GM18873 (cell line): Measurements from ENCODE around the gene INSRR.

ENCODE experiments used
- ATAC-seq: cut with Tn5 transposase; IDR thresholded peaks from one replicate; pipeline ENCODE4 v1.9.1; 2021; ENCODE audit warnings: mild to moderate bottlenecking, moderate library complexity, moderate number of reproducible peaks; ENCODE audit not compliant: unreplicated experiment, low FRiP score

INSRR gene

DNA sequence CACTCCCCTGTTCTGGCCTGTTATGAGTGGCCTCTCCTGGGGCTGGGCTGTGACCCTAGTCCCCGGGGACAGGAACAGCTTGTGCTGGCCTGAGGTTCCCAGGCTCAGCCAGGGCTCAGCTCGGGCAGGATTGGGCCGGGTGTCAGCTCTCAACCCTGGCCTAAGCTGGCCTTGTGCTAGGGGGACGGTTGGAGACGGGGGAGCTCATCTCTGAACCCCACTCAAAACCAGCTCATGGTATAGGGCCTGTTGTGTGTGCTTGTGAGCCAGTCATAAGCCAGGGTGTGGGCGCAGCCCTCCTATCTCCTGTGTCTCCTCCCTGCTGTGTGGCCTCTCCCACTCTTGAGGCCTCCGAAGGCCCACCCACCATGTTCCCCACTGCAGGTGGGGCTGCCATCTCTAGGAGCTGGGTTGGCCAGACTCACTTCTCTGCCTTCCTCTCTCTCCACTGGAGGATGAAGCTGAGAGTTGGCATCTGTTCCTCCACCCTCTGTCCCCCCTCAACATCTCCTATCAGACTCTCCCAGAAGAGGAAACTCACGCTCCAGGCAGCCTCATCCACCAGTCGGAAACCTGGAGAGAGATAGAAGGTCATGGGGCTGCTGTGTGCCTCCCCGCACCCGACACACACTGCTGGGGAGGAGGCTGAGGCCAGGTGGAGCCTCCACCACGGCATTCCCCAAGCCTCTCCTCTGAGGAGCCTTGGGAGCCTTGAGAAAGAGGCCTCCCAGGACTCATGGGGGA is 36.0 kb upstream of the INSRR start:
- ATAC-seq: no peak

- ATAC-seq: no peak
These were observed 35.1 kb upstream of the INSRR start for GRCh38 chr1:156894001-156894400.

GRCh38 chr1:156893048-156893953 is 34.4 kb upstream of the INSRR start, which contains the start of gene PEAR1:
PEAR1 (plus strand) TSS chr1:156893718; CDS start chr1:156903927, 10,209 bp downstream.
- no peak for ATAC-seq

DNA sequence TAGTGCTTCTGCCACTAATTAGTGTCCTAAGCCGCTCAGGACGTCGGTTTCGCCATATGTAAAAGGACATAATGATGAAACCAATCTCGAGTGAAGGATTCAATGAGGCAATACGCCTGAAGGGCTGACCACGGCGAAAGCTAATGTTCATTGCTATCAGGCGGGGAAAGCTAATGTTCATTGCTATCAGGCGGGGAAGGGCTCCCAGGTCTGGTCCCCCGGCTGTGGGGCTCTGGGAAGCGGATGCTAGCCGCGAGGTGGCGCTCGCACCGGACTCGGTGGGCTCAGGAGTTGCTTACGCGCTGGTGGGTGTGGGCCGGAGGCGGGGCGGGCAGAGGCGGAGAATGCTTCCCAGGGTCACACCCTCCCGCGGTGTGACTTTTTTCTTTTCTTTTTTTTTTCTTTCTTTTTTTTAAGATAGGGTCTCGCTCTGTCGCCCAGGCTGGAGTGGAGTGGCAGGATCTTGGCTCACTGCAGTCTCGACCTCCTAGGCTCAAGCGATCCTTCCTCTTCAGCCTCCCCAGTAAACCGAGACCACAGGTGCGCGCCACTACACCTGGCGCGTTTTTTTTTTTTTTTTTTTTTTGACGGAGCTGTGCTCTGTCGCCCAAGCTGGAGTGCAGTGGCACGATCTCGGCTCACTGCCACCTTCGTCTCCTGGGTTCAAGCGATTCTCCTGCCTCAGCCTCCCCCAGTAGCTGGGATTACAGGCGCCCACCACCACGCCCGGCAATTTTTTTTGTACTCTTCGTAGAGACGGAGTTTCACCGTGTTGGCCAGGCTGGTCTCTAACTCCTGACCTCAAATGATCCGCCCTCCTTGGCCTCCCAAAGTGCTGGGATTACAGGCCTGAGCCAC is 33.5 kb upstream of the INSRR start:
- ATAC-seq: no peak

GRCh38 chr1:156889802-156890580 is 31.1 kb upstream of the INSRR start:
- ATAC-seq: no peak

GRCh38 chr1:156887734-156888133 is 28.8 kb upstream of the INSRR start:
- ATAC-seq: no peak

GRCh38 chr1:156887317-156887716 is 28.4 kb upstream of the INSRR start:
- ATAC-seq: no peak

GRCh38 chr1:156886583-156887281 is 27.8 kb upstream of the INSRR start:
- ATAC-seq: no peak

DNA sequence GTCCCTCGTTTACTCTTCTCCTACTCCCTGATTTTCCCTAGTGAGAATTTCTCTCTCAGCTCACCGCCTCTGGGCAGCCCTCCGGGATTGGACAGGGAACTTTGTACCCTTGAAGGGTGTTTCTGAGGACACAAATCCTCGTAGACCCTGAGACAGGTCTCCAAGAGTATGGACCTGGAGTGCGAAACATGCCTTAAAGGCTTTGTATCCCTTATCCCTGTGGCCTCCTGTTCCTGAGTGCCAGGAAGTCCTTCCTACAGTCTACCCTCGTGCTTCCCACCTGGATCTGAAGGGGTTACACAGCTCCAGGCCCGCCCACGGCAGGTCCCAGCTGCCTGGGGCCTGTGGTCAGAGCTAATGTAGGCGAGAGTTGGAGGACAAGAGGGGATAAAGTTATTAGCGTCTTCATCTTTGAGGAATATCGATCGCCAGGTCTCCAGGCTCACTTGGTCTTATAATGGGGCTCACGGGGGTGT is 27.0 kb upstream of the INSRR start:
- ATAC-seq: no peak

DNA sequence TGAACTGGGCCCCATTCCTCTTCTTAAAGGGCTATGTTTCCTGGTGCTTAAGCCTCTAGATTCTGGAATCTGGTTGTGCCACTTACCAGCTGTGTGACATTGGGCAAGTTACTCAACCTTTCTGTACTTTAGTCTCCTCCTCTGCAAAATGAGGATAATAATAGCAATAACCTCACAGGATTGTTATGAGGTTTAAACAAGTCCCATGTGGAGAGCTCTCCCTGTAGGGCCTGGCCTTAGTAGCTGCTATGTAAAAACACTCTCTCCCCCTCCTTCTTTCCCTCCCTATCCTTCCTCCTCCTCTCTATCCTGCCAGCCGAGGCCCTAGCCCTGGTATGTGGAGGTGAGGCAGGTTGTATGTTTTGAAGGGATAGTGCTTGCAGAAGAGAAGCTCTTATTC is 26.4 kb upstream of the INSRR start:
- no peak for ATAC-seq

- ATAC-seq: no peak
These were observed 25.8 kb upstream of the INSRR start for GRCh38 chr1:156884560-156885184.

- ATAC-seq: no peak
These were observed 25.0 kb upstream of the INSRR start for GRCh38 chr1:156883919-156884318.

DNA sequence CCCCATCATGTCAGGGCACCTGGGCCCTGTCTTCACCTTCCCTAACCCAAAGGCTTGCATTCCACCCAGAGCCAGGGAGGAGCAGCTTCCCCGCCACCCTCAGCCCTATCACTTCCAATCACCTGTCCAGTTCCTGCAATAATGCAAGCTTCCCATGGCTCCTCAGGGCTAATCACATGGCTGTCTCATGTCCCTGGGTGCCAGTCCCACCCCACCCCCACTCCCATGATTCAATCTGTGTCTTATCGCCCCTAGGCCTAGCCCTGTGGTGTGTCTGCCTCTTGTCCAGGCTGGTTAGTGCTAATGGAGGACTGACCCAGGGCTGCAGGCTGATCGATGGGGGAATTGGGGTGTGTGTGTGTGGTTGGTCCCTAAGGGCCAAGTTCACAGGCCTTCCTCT is 23.6 kb upstream of the INSRR start:
- ATAC-seq: no peak

DNA sequence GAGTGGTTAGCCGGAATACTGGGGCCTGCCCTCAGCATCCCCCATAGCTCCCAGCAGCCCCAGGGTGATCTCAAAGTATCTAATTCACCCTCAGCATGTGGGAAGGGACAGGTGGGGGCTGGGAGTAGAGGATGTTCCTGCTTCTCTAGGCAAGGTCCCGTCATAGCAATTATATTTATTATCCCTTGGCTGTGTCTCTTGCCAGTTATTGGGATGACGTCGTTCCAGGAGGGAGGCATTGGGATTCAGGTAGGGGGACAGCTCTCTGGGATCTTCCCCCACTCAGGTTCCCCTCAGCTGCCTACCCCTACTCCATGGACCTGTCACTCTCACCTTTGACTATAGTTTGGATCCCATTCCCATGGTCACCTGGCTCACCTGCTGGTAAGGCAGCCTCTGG is 22.7 kb upstream of the INSRR start:
- ATAC-seq: no peak

DNA sequence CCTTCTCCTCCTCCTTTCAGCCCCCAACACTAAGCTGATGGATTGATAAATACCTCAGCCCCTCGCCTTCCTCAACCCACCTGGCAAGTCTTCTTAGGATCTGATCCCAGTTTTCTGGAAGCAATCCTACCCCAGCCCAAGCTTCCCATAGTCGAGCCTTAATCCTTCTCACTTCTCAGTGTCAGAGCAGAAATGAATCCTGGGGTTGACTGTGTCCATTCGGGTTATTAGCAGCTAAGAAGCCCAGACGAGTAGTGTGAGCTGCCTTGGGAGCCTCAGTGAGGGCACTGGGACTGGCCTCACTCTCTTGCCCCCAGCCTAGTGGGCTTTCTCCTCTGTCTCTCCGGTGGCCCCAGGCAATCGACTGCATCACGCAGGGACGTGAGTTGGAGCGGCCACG is 22.2 kb upstream of the INSRR start:
- ATAC-seq: no peak

- ATAC-seq: no peak
These were observed 21.6 kb upstream of the INSRR start for GRCh38 chr1:156880473-156880872.

DNA sequence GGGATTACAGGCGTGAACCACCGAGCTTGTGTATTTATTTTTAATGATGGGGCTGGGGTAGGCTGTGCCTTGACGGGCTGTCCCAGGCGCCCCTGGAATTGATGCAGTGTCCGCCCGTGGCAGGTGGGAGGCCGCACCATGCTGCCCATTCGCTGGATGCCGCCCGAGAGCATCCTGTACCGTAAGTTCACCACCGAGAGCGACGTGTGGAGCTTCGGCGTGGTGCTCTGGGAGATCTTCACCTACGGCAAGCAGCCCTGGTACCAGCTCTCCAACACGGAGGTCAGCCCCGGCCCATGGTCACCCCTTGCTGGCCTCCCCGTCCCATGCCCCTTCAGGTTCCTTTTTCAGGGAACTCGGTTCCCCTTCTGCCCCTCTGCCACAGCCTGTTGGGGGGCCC is 21.0 kb upstream of the INSRR start:
- no peak for ATAC-seq

DNA sequence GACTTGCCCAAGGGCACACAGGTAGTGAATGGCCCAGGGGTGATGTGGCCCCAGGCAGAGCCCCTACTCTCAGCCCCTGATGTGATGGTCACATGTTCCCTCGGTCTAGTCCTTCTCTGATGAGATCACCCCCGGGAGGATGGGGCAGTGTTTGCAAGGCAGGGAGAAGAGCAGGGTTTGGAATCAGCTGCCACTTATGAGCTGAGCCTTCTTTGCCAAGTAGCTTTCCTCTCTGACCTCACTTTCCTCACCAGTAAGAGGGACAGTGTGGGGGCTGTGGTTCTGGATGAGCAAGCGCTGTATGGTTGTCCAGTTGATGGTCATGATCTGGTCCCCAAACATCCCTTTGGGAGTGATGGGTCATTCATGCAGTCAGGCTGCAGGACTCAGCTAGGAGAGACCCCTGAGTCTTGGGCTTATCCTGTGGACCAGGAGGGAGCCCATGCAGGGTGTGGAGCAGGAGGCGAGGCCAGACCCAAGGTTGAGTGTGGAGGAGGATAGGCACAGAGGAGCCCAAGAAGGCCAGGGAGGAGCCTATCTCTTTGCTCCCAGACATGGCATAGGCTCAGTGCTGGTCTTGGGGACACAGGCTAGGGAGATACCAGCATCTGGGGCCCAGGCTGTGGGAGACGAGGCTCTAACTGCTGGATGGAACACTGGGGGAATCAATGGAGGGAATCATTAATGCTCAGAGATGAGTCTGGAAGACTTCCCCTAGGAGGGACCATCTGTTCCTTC is 18.7 kb upstream of the INSRR start:
- no peak for ATAC-seq
